Karpas-422 (cell line): Measurements from ENCODE around the gene MAGEB2. TPM values are rescaled to one million over a fixed set of nuclear protein-coding genes. Genes with fewer than 3 reads are reported as not detected.
"Not testable (repeated sequence)": the region's sequence is repeated elsewhere in the genome, so short reads cannot be mapped to it uniquely, and the experiment has no call there.

ENCODE experiments used
- DNase-seq: peaks from one replicate; pipeline ENCODE4 v3.0.0-alpha.2; 2015
- H2AFZ ChIP-seq: fragments of 200-600 bp; sonication (generic); 2 replicates; pipeline ENCODE4 v1.6.1; 2014; ENCODE audit warnings: antibody characterized with exemption, low read length, mixed read lengths
- H3K27ac ChIP-seq: fragments of 200-600 bp; sonication (generic); 2 replicates; pipeline ENCODE4 v1.5.1; 2014; ENCODE audit warnings: mild to moderate bottlenecking, low read length, moderate library complexity
- H3K27me3 ChIP-seq: fragments of 200-600 bp; sonication (generic); 2 replicates; pipeline ENCODE4 v1.6.1; 2014; ENCODE audit warnings: low read length, mixed read lengths
- H3K36me3 ChIP-seq: fragments of 200-600 bp; sonication (generic); 2 replicates; pipeline ENCODE4 v1.6.1; 2014; ENCODE audit warnings: low read length, mixed read lengths; ENCODE audit not compliant: insufficient read depth
- H3K4me1 ChIP-seq: fragments of 200-600 bp; sonication (generic); 2 replicates; pipeline ENCODE4 v1.6.1; 2014; ENCODE audit warnings: mild to moderate bottlenecking, low read length, mixed read lengths
- H3K4me2 ChIP-seq: fragments of 200-600 bp; sonication (generic); 2 replicates; pipeline ENCODE4 v1.6.1; 2014; ENCODE audit warnings: low read length, low read depth, mild to moderate bottlenecking; ENCODE audit not compliant: poor library complexity, severe bottlenecking
- H3K4me3 ChIP-seq: fragments of 200-600 bp; sonication (generic); 2 replicates; pipeline ENCODE4 v1.5.1; 2014; ENCODE audit warnings: mild to moderate bottlenecking, antibody characterized with exemption, low read length, mixed read lengths
- H3K79me2 ChIP-seq: fragments of 200-600 bp; sonication (generic); 2 replicates; pipeline ENCODE4 v1.6.1; 2014; ENCODE audit warnings: mild to moderate bottlenecking, low read length, mixed read lengths
- H3K9ac ChIP-seq: fragments of 200-600 bp; sonication (generic); 2 replicates; pipeline ENCODE4 v1.6.0; 2014; ENCODE audit warnings: low read length
- H3K9me2 ChIP-seq: fragments of 200-600 bp; sonication (generic), shearing (Covaris generic); replicated peaks from 2 replicates; pipeline ENCODE4 v1.6.0; 2014; ENCODE audit warnings: mild to moderate bottlenecking, low read length, moderate library complexity; ENCODE audit not compliant: insufficient read depth
- H3K9me3 ChIP-seq: fragments of 300-700, 200-600 bp; sonication (generic); 2 replicates; pipeline ENCODE4 v1.6.1; 2014; ENCODE audit warnings: low read length, mixed read lengths
- H4K20me1 ChIP-seq: fragments of 200-600 bp; sonication (generic); 2 replicates; pipeline ENCODE4 v1.6.1; 2014; ENCODE audit warnings: mild to moderate bottlenecking, antibody characterized with exemption, low read length, low read depth; ENCODE audit not compliant: insufficient read depth
- total RNA-seq: library from RNA; depleted of rRNA; stranded (reverse); fragments of >200 nt; shearing (Covaris generic); gene quantifications from 2 replicates; pipeline ENCODE4 v1.2.3, GENCODE V29; 2014; ENCODE audit warnings: low replicate concordance; rRNA removed

Gene MAGEB2
- not detected in 2 replicates for total RNA-seq

DNA sequence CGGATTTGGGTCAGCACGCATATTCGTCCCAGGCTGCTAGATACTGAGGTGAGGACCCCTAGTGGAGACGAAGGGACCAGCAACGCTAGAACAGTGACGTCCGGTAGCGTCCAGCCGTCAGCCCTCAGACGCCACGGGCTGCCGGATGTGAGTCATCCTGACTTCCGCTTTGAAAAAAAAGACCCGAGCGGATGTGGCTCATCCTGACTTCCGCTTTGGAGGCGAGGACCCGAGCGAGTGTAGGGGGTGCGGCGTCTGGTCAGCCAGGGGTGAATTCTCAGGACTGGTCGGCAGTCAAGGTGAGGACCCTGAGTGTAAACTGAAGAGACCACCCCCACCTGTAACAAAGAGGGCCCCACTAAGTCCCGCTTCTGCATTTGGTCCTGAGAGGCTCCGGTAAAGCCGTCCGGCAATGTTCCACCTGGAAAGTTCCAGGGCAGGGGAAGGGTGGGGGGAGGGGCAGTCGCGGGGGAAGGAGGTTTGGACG, at the start of gene MAGEB2:
TSS of gene MAGEB2 (plus strand) at position 207 of the 487 bp plus-strand sequence. CDS start 3,018 bp downstream, outside the sequence.
- Histone ChIP-seq H3K4me1 (no peaks in the 10 kb centered on the region), H3K9ac (no peak within 1 kb of the TSS), H3K27me3 (no peaks in the 10 kb centered on the region), H3K27ac (no peak within 1 kb of the TSS), H3K9me3 (no peaks in the 10 kb centered on the region), H4K20me1 (no peaks in the 10 kb centered on the region), H3K9me2 (no peaks in the 10 kb centered on the region), H3K36me3 (no peaks in the 10 kb centered on the region), H3K4me3 (no peak within 1 kb of the TSS), H3K4me2 (no peak within 1 kb of the TSS), H2AFZ (no peak within 1 kb of the TSS), H3K79me2 (no peaks in the 10 kb centered on the region)
- no peak for DNase-seq

GRCh38 chrX:30170900-30171299, 44.5 kb upstream of the MAGEB2 start:
- H2AFZ ChIP-seq = no peak overlapping the region
- no peaks in the 10 kb centered on the region for H3K9me2 ChIP-seq
- no peak for DNase-seq
- H3K9me3 ChIP-seq = 0 out of 2 replicates have a peak, but pooled peaks cover 7% of the 10 kb centered on the region
- H3K36me3 ChIP-seq = no peaks in the 10 kb centered on the region
- H3K4me3 ChIP-seq = no peak overlapping the region
- no peaks in the 10 kb centered on the region for H3K4me1 ChIP-seq
- H3K9ac ChIP-seq = no peak overlapping the region
- H3K27me3 ChIP-seq = no peaks in the 10 kb centered on the region
- H4K20me1 ChIP-seq = no peaks in the 10 kb centered on the region
- no peak overlapping the region for H3K4me2 ChIP-seq
- H3K27ac ChIP-seq = no peak overlapping the region
- H3K79me2 ChIP-seq = no peaks in the 10 kb centered on the region

GRCh38 chrX:30181353-30181752, 34.0 kb upstream of the MAGEB2 start:
- H3K36me3 ChIP-seq = no peaks in the 10 kb centered on the region
- no peaks in the 10 kb centered on the region for H3K4me1 ChIP-seq
- no peaks in the 10 kb centered on the region for H3K27me3 ChIP-seq
- H3K9ac ChIP-seq = no peak overlapping the region
- H3K27ac ChIP-seq = no peak overlapping the region
- no peaks in the 10 kb centered on the region; the same call in 1 of the 2 replicates for H3K9me3 ChIP-seq
- H3K9me2 ChIP-seq = no peaks in the 10 kb centered on the region
- H3K79me2 ChIP-seq = no peaks in the 10 kb centered on the region
- H3K4me2 ChIP-seq = no peak overlapping the region
- H4K20me1 ChIP-seq = no peaks in the 10 kb centered on the region
- H3K4me3 ChIP-seq = no peak overlapping the region
- H2AFZ ChIP-seq = no peak overlapping the region
- DNase-seq = no peak

DNA sequence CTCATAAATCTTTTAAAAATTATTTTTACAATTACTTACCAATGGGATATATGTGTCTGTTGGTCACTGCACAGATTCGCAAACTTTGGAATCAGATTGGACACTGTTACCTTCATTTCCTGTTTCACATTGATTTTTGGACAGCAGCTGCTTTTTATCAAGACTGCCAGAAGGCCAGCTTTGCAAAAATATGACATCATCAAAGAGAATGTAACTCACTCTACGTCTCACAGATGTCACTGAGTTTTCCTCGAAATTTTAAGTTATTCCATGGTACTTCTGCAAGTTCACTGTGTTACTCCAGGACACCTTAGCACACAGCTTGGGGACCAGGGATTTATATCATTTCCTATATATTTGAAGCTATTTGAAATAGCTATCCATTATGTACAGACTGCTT, 31.8 kb upstream of the MAGEB2 start:
- no peak overlapping the region for H3K4me2 ChIP-seq
- no peaks in the 10 kb centered on the region for H3K4me1 ChIP-seq
- H3K79me2 ChIP-seq = no peaks in the 10 kb centered on the region
- H4K20me1 ChIP-seq = no peaks in the 10 kb centered on the region
- no peak overlapping the region for H3K9ac ChIP-seq
- H3K36me3 ChIP-seq = no peaks in the 10 kb centered on the region
- no peak overlapping the region for H3K4me3 ChIP-seq
- no peaks in the 10 kb centered on the region for H3K9me2 ChIP-seq
- no peaks in the 10 kb centered on the region; the same call in 1 of the 2 replicates for H3K9me3 ChIP-seq
- no peak overlapping the region for H3K27ac ChIP-seq
- H3K27me3 ChIP-seq = no peaks in the 10 kb centered on the region
- no peak overlapping the region for H2AFZ ChIP-seq
- DNase-seq = no peak

GRCh38 chrX:30190426-30190825, 24.9 kb upstream of the MAGEB2 start:
- no peak for DNase-seq

GRCh38 chrX:30193910-30194309, 21.5 kb upstream of the MAGEB2 start:
- not testable (repeated sequence) for H4K20me1 ChIP-seq, H3K4me3 ChIP-seq, H3K79me2 ChIP-seq, H3K9me3 ChIP-seq, DNase-seq, H3K27ac ChIP-seq, H3K4me2 ChIP-seq, H3K27me3 ChIP-seq, H3K36me3 ChIP-seq, H3K4me1 ChIP-seq, H3K9ac ChIP-seq, H3K9me2 ChIP-seq, H2AFZ ChIP-seq

More at GRCh38 chrX:30190426-30190825, 24.9 kb upstream of the MAGEB2 start:
- Histone ChIP-seq H3K4me3 (no peak overlapping the region), H3K36me3 (no peaks in the 10 kb centered on the region), H3K9ac (no peak overlapping the region), H3K27ac (no peak overlapping the region), H3K9me2 (no peaks in the 10 kb centered on the region), H3K4me1 (no peaks in the 10 kb centered on the region), H3K9me3 (no peaks in the 10 kb centered on the region; the same call in 1 of the 2 replicates), H3K79me2 (no peaks in the 10 kb centered on the region), H3K4me2 (no peak overlapping the region), H4K20me1 (no peaks in the 10 kb centered on the region), H2AFZ (no peak overlapping the region), H3K27me3 (no peaks in the 10 kb centered on the region)

DNA sequence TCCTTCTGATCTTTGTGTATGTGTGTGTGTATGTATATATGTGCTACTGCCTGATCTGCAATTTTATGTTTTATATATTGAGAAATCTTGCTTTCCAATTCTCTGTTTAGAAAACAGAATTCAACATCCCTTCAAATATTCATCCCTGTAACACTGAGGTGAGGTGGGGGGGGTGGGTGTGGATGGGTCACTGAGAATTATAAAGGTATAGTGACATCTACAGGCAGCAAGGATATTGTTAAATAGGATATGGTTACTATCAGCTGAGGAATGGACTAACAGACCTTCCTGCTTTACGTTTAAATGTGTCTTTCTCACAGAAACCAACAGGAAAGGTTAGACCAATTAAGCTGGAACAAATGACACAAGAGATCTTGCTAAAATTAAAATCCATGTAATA, 19.0 kb upstream of the MAGEB2 start:
- peak; percentile 44 for DNase-seq
- no peak overlapping the region for H3K27ac ChIP-seq
- no peaks in the 10 kb centered on the region for H3K9me2 ChIP-seq
- H4K20me1 ChIP-seq = no peaks in the 10 kb centered on the region
- H2AFZ ChIP-seq = no peak overlapping the region
- no peak overlapping the region for H3K4me2 ChIP-seq
- H3K27me3 ChIP-seq = no peaks in the 10 kb centered on the region
- no peaks in the 10 kb centered on the region for H3K36me3 ChIP-seq
- H3K9ac ChIP-seq = no peak overlapping the region
- H3K9me3 ChIP-seq = no peaks in the 10 kb centered on the region
- no peak overlapping the region for H3K4me3 ChIP-seq
- H3K79me2 ChIP-seq = no peaks in the 10 kb centered on the region
- no peaks in the 10 kb centered on the region for H3K4me1 ChIP-seq

DNA sequence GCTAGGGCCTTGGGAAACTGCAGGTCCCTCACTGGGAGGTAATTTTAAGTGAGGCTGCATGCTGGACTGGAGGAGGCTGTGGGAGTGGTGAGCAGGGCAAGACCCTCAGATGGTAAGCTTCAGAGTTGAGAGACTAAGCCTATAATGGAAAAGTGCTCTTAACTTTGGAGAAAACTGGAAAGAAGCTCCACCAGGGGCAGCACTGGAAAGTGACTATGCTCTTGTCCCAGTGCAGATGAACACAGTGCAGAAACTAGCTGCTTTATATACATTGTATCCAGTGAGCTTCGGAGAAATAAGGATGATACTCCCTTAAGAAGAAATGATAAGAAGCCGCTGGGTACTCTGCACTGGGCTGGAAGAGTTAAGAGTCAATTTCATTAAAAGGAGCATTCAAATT, 3.2 kb upstream of the MAGEB2 start:
- H3K9ac ChIP-seq = no peak overlapping the region
- H3K4me1 ChIP-seq = no peaks in the 10 kb centered on the region
- no peaks in the 10 kb centered on the region for H3K36me3 ChIP-seq
- no peaks in the 10 kb centered on the region for H3K27me3 ChIP-seq
- H3K79me2 ChIP-seq = no peaks in the 10 kb centered on the region
- no peaks in the 10 kb centered on the region for H3K9me2 ChIP-seq
- H3K4me2 ChIP-seq = no peak overlapping the region
- no peaks in the 10 kb centered on the region; the same call in 1 of the 2 replicates for H3K9me3 ChIP-seq
- H2AFZ ChIP-seq = no peak overlapping the region
- no peak for DNase-seq
- H4K20me1 ChIP-seq = no peaks in the 10 kb centered on the region
- H3K4me3 ChIP-seq = no peak overlapping the region
- no peak overlapping the region for H3K27ac ChIP-seq
